GM18868 (cell line): ENCODE results near the gene ADCY10.
"Not testable (repeated sequence)": the region's sequence is repeated elsewhere in the genome, so short reads cannot be mapped to it uniquely, and the experiment has no call there.

Experiments used
- ATAC-seq: cut with Tn5 transposase; IDR thresholded peaks from one replicate; pipeline ENCODE4 v1.9.1; 2021; ENCODE audit warnings: mild to moderate bottlenecking, moderate library complexity; ENCODE audit not compliant: unreplicated experiment

ADCY10 gene

DNA sequence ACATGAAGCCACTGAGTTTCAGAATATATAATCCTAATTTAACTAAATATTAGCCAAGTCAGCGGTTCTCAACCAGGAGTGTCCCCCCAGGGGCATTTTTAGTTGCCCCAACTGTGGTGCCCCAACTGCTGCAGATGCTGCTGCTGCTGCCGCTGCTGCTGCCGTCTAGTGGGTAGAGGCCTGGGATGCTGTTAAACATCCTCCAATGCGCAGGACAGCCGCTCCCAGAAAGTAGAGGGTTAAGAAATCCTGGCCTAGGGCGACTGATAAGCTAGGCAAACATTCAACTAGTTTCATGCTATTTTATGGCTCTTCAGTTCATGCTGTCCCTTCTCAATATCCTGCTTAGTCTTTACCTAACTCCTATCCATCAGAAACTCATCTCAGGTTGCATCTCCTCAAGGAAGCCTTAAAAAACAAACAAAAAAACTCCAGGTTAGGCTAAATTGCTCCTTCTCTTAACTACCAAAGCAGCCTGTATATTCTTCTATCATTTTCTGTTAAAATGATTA lies 12.6 kb upstream of the ADCY10 start:
- ATAC-seq = no peak

DNA sequence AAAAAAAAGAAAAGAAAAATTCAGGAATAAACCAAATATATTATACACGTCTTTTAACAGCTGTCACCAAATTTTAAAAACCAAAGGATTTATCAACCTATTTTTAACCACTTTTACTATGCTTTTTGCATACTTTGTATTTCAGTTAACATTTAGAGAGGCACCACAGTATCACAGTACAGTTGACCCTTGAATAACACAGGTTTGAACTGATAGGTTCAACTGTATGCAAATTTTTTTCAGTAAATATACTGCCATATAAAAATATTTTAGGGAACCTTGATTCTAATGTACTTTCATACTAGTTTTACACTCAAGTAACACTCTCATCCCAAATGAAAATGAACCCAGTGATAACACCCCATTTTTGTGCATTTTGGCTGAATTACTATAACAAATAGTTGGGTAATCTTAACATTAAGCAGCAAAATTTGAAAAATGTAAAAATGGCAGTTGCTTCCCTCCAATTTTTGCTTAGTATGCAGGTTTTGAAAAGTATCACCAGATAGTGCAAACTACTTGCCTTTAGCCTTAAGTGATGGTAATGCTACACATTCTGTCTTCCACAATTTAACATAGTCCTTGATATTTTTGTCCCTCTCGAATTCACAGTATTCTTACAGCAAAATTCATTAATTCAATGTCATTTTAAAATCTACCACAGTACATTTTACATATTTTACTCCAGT lies 10.8 kb upstream of the ADCY10 start:
- no peak for ATAC-seq

DNA sequence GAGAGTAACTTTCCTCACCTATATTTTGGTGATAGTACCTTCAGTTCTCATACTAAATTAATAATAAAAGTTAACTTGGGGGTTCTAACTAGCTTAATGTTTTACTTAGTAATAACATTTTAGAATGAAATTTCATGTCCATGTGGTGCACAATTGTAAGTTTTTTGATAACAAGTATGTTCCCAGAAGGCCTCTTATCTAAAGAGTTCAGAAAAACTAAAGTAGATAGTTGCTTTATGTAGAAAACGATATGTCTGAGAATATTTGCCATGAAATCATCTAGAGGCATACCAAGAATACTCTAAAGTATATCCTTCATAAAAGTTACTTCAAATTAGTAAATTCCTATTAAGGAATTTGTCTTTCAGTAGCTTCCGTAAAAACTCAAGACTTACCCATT lies 10.2 kb upstream of the ADCY10 start:
- no peak for ATAC-seq

GRCh38 chr1:167923324-167924056 lies 9.6 kb upstream of the ADCY10 start:
- ATAC-seq = no peak

DNA sequence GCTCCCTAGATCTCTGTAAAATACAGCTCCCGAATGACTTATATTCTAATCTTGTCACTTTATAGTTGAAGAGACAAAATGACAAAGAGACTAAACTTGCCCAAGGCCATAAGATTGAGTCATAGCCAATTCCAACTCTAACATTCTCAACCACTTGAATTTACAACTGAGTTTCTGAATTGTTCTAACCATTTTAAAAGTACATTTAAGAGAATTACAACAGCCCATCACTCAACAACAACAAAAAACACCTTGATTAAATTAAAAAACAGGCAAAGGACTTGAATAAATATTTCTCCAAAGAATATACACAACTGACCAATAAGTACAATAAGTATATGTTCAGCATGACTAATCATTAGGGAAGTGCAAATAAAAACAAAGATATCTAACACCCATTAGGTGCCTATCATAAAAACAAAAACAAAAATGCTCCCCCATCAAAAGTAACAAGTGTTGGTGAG lies 8.7 kb upstream of the ADCY10 start:
- ATAC-seq = no peak

DNA sequence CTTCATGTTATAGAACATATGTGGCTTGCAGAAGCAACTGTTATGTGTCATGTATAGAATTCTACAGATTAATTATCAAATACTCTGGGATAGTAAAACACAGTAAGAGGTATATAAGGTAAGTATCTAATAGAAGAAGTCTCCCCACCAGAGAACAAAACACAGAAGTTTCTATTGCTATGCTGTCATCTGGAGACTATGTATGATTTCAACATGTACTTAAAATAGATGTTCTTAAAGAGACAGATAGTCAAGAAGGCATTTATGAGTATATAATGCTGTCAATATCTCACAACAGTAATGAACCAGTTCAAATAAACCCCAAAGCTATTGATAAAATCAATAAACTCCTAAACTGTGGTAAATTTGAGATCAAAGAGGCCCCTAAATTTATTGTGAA lies 8.1 kb upstream of the ADCY10 start:
- ATAC-seq = peak; percentile 70

DNA sequence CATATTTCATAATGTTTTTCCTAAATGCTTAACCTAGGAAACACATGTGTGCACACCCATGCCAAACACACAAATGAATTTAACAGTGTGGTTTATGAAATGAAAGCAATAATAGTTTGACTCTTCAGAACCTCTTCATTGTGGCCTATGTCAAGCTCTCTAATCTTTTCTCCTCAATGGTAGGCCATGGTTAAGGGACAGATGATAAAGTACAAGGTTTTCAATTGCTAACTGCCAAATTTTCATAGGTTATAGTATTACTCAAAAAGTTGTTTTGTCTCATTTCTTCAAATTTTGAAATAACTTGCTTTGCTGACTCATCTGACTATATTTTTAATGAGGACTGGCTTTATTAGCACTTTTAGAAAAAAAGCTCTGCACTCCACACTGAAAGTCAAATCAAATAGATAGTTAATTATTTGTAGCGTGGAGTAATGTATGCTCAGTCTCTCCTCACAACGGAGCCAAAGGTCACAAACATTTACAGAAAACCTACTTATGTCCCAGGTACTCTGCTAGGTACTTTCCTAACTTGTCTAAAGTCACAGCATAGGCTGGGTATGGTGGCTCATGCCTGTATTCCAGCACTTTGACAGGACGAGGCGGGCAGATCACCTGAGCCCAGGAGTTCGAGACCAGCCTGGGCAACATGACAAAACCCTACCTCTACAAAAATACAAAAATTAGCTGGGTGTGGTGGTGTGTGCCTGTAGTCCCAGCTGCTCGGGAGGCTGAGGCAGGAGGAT lies 3.0 kb upstream of the ADCY10 start:
- ATAC-seq = no peak

DNA sequence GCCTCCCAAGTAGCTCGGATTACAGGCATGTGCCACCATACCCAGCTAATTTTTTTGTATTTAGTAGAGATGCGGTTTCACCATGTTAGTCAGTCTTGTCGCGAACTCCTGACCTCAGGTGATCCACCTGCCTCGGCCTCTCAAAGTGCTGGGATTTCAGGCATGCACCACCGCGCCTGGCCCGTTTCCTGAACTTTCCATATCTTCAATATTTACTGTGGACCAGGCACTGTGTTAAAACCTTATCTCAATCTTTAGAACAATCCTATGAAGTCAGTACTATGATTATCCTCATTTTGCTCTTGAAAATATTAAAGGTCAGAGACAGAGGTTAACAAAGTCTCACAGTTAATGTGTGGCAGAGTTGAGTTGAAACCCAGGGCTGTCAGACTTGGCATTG lies 1.6 kb upstream of the ADCY10 start:
- ATAC-seq = no peak

DNA sequence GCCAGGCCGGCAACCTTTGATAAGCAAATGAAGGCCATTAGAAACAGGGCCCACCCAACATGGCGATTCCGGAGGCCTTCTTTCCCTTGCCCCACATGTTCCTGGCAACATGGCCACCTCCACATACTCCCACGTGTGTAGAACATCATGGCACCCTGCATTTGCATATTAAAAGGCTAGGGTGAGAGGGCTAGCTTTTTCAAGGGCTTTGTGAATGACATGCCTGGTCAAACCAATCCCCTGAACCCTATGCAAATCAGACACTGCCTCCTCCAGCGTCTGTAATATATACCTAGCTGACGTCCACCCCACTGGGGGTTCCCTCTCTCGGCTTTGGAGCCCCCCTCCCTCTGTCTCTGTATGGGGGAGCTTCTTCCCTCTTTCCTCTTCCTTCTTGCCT lies 1.6 kb downstream of the ADCY10 start:
- ATAC-seq = no peak

- no peak for ATAC-seq
Observed at GRCh38 chr1:167911413-167911812, 2.5 kb downstream of the ADCY10 start.

DNA sequence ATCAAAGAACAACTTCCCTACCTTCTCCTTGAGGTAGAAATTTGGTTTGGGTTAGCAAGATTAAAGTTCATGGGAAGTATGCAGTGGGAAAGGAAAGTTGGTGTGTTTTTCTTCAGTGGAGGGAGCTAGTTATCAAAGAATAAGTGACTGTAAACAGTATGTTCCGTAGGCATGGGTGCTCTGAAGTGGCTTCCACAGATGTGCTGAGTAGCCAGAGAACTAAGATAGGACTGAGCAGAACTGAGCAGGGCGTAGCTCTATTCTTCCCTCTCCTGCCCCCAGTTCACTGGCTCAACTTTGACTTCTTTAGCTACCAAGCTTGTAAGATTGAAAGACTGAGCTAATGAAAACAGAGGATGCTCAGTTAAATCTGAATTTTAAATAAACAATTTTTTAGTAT lies 3.4 kb downstream of the ADCY10 start:
- no peak for ATAC-seq

GRCh38 chr1:167909691-167910180 lies 4.2 kb downstream of the ADCY10 start:
- ATAC-seq = no peak

- no peak for ATAC-seq
Observed at GRCh38 chr1:167905671-167906070, 8.3 kb downstream of the ADCY10 start.

GRCh38 chr1:167905182-167905581 lies 8.8 kb downstream of the ADCY10 start:
- ATAC-seq = no peak

GRCh38 chr1:167904652-167905130 lies 9.2 kb downstream of the ADCY10 start:
- ATAC-seq = no peak

- no peak for ATAC-seq
Observed at GRCh38 chr1:167900907-167901306, 13.0 kb downstream of the ADCY10 start.

DNA sequence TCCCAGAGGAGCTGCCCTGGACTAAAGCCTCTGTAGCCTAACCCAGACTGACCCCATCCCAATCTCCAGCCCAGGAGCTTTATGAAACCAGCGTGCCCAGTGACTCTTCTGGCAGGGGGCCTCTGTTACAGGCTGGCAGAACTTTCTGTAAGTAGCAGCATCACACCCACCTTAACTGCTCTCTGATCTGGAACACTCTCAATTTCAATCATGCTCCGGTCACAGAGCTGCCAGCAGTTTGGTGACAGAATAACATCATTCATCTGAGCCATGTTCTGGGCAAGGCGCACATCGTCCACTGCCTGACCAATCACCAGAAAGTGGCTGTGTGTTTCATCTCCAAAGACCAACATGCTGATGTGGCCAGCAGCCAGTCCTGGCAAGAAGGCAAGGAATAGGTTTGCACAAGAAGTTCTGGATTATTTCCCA lies 14.7 kb downstream of the ADCY10 start:
- peak; percentile 93 for ATAC-seq

GRCh38 chr1:167898578-167899222 lies 15.2 kb downstream of the ADCY10 start:
- ATAC-seq = no peak

GRCh38 chr1:167893798-167894197 lies 20.1 kb downstream of the ADCY10 start:
- no peak for ATAC-seq

DNA sequence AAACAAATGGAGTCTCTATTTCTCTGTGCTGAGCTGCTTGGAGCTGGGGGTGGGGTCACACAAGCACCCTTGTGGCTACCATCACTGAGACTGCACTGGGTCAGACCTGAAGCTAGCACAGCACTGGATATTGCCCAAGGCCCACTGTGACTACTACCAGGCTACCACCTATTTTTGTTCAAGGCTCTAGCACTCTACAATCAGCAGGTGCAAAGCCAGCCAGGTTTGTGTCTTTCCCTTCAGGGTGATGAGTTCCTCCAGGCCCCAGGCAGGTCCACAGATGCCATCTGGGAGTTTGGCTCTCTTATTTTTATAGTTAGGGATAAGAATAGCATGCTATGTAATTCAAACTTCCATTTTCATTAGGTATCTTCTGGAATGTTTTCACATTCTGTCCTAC lies 23.5 kb downstream of the ADCY10 start:
- ATAC-seq = no peak

DNA sequence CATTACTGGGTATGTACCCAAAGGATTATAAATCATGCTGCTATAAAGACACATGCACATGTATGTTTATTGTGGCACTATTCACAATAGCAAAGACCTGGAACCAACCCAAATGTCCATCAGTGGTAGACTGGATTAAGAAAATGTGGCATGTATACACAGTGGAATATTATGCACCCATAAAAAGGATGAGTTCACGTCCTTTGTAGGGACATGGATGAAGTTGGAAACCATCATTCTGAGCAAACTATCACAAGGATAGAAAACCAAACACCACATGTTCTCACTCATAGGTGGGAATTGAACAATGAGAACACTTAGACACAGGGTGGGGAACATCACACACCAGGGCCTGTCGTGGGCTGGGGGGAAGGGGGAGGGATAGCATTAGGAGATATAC lies 26.7 kb downstream of the ADCY10 start:
- not testable (repeated sequence) for ATAC-seq
